Right atrium auricular region (tissue), 2 donors: ENCODE measurements around the gene KTN1. TPM values are rescaled to one million over a fixed set of nuclear protein-coding genes. Genes with fewer than 3 reads are reported as not detected.

Source experiments
- DNase-seq: peaks from one replicate; pipeline ENCODE4 v3.0.0-alpha.2; 2019; ENCODE audit warnings: low spot score
- H3K27ac ChIP-seq, 2 donors: fragments of 200-600 bp; sonication (generic); 1 replicate in 1 of 2; 2 replicates in 1 of 2; pipeline ENCODE4 v1.5.1; 2016 to 2019
- H3K27me3 ChIP-seq, 2 donors: fragments of 200-600 bp; sonication (generic); one replicate each; pipeline versions ENCODE4 v1.5.1 to v1.6.0; 2017 to 2019
- H3K36me3 ChIP-seq: fragments of 200-600 bp; sonication (generic); one replicate; pipeline ENCODE4 v1.5.1; 2016
- H3K4me1 ChIP-seq, 2 donors: fragments of 200-600 bp; sonication (generic); one replicate each; pipeline versions ENCODE4 v1.5.1 to v1.6.0; 2017 to 2019
- H3K4me3 ChIP-seq, 2 donors: fragments of 200-600 bp; sonication (generic); 1 replicate in 1 of 2; 2 replicates in 1 of 2; pipeline ENCODE4 v1.5.1; 2017 to 2019; ENCODE audit warnings: mild to moderate bottlenecking in 1 of 2, moderate library complexity in 1 of 2
- H3K9me3 ChIP-seq, 2 donors: fragments of 200-600 bp; sonication (generic); one replicate each; pipeline ENCODE4 v1.5.1; 2019
- total RNA-seq, 2 donors: library from RNA; depleted of rRNA; stranded (reverse); fragments of >200 nt; gene quantifications; one replicate each; pipeline ENCODE4 v1.1.0, GENCODE V29; 2016
- TF ChIP-seq, protein P1 (sequence below), 2 donors: fragments of 200-600 bp; sonication (generic); IDR thresholded peaks; one replicate each; pipeline ENCODE4 v1.5.1; 2019; ENCODE audit warnings: antibody characterized with exemption in 2 of 2

KTN1 gene
- total RNA-seq, 2 donors from 2014 or later, result 128 to 209 TPM

DNA sequence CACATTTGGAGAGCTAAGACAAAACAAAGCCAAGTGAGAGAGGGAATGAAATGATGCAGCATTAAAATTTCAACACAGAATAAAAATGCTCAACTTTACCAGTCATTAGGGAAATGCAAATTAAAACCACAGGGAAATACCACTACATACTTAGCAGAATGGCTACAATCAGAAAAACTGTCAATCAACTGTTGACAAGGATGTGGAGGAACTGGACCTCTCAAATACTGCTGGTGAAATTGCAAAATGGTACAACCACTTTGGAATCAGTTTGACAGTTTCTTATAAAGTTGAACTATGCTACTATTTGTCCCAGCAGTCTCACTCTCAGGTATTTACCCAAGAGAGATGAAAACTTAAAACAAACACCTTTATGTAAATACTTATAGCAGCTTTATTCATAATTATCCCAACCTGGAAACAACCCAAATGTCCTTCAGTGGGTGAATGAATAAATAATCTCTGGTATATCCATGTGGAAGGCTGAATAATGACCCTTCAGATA is 43.8 kb upstream of the KTN1 start:
- TF ChIP-seq, protein P1, sequence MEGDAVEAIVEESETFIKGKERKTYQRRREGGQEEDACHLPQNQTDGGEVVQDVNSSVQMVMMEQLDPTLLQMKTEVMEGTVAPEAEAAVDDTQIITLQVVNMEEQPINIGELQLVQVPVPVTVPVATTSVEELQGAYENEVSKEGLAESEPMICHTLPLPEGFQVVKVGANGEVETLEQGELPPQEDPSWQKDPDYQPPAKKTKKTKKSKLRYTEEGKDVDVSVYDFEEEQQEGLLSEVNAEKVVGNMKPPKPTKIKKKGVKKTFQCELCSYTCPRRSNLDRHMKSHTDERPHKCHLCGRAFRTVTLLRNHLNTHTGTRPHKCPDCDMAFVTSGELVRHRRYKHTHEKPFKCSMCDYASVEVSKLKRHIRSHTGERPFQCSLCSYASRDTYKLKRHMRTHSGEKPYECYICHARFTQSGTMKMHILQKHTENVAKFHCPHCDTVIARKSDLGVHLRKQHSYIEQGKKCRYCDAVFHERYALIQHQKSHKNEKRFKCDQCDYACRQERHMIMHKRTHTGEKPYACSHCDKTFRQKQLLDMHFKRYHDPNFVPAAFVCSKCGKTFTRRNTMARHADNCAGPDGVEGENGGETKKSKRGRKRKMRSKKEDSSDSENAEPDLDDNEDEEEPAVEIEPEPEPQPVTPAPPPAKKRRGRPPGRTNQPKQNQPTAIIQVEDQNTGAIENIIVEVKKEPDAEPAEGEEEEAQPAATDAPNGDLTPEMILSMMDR (IDR thresholded peaks at IDR 0.05), result no peak
- Histone ChIP-seq H3K4me1 (no peaks in the 10 kb centered on the region), H3K27ac (no peak overlapping the region), H3K4me3 (no peak overlapping the region), H3K36me3 (no peaks in the 10 kb centered on the region), H3K9me3 (peaks cover 0 to 8% of the 10 kb centered on the region in 2 donors), H3K27me3 (no peaks in the 10 kb centered on the region)
- DNase-seq, result no peak

DNA sequence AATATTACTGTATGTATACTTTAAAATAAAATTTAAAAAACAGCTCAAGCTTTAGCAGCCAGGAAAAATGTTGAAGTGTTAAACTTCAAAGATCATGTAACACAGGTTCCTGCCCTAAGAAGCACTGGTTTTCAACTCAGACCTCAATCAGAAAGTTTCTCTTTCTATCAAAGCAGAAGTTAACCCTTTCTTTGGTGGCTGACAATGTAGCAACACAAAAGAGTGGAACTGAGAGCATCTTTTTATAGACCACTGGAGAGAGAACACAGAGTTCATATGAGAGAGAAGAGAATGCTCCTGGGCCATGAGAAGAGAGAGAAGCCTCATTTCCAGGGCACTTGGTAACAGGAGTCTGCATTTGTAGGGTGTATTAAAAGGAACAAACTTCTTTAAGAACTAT is 42.2 kb upstream of the KTN1 start:
- Histone ChIP-seq H3K4me3 (no peak overlapping the region), H3K27ac (no peak overlapping the region), H3K4me1 (no peaks in the 10 kb centered on the region), H3K36me3 (no peaks in the 10 kb centered on the region), H3K27me3 (no peaks in the 10 kb centered on the region), H3K9me3 (peaks cover 0 to 8% of the 10 kb centered on the region in 2 donors)
- DNase-seq, result no peak
- TF ChIP-seq, protein P1 (IDR thresholded peaks at IDR 0.05), result no peak

DNA sequence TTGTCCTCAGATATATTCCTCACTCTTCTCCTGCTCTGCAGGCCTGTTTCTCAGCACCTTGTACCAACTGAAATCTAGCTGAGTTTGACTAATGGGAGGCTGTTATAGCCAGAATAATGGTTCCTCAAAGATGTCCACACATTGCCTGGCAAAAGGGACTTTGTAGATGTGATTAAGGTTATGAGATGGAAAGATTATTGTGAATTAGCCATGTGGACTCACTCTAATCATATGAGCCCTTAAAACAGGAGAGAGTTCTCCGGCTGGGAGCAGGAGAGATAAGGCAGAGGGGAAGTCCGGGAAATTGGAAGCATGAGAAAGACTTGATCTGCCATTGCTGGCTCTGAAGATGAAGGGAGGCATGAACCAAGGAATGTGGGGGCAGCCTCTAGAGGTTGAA is 40.0 kb upstream of the KTN1 start:
- H3K36me3 ChIP-seq, result no peaks in the 10 kb centered on the region
- no peak overlapping the region for H3K27ac ChIP-seq
- peaks cover 0 to 8% of the 10 kb centered on the region in 2 donors for H3K9me3 ChIP-seq
- H3K4me3 ChIP-seq, result no peak overlapping the region
- DNase-seq, result no peak
- no peaks in the 10 kb centered on the region for H3K27me3 ChIP-seq
- TF ChIP-seq, protein P1 (IDR thresholded peaks at IDR 0.05), result no peak
- H3K4me1 ChIP-seq, result no peaks in the 10 kb centered on the region

DNA sequence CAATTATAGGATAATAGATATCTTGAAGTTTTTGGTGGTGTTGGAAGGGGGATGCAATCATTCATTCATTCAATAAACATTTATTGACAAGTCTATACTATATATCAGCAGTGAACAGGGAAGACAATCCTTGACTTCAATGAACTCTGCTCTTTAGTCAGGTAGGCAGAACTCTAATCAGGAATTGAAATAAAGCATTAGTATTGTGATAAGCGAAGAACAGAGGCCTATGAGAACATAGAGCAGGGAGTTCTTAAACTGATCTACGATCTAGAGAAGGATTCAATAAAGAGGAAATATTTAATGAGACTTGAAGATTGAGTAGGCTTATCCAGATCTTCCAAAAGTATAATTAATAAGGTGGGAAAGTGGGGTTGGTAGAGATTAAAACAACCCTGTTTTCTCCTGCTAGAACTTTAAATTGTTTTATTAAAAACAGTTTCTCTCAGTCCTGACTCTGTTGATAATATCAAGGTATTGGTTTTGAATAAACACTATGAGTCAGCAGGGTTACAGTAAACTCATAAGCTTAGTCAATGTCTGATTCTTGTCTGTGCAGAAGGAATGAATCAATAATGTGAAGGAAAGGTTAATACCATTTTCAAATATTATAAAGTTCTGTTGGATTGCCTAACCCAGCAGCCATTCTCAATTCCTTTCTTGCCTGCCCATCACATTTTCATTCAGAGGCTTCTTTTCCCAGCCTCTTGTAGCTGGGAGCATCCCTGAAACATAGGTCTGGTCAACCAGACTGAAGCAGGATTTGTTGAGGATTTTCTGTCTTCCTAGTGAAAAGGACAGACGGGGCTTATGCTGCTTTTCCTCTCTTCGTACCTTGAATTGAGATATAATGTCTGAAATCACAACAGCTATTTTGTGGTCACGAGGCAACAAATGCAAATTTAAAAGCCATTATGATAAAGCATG is 38.9 kb upstream of the KTN1 start:
- Histone ChIP-seq H3K9me3 (peaks cover 0 to 8% of the 10 kb centered on the region in 2 donors), H3K4me1 (no peaks in the 10 kb centered on the region), H3K27ac (no peak overlapping the region), H3K4me3 (no peak overlapping the region), H3K36me3 (no peaks in the 10 kb centered on the region), H3K27me3 (no peaks in the 10 kb centered on the region)
- no peak for DNase-seq
- TF ChIP-seq, protein P1 (IDR thresholded peaks at IDR 0.05), result no peak

DNA sequence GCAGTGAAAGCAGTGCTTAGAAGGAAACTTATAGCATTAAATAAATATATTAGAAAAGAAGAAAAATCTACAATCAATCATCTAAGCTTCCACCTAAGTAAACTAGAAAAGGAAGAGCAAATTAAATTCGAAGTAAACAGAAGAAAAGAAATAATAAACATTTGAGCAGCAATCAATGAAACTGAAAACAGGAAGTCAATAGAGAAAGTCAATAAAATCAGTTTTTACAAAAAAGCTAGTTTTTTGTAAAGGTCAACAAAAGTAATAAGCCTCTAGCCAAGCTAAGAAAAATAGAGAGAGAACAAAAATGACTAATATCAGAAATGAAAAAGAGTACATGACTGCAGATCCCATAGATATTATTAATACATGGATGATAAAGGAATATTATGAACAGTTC is 34.2 kb upstream of the KTN1 start:
- Histone ChIP-seq H3K27me3 (no peaks in the 10 kb centered on the region), H3K9me3 (no peaks in the 10 kb centered on the region), H3K4me3 (no peak overlapping the region), H3K4me1 (no peaks in the 10 kb centered on the region), H3K36me3 (no peaks in the 10 kb centered on the region), H3K27ac (no peak overlapping the region)
- no peak for DNase-seq
- TF ChIP-seq, protein P1 (IDR thresholded peaks at IDR 0.05), result no peak
